HepG2 (cell line): ENCODE measurements around the gene SYS1. TPM values are rescaled to one million over a fixed set of nuclear protein-coding genes. Genes with fewer than 3 reads are reported as not detected.

ENCODE experiments used
- ARNT2 ChIP-seq: sonication (generic); formaldehyde crosslinking; IDR thresholded peaks from 2 replicates; pipeline ENCODE4 v1.8.0; 2022; ENCODE audit warnings: mild to moderate bottlenecking, low read depth, missing genetic modification reagents, moderate library complexity
- ATF3 ChIP-seq: sonication (generic); formaldehyde crosslinking; IDR thresholded peaks from 2 replicates; pipeline ENCODE4 v1.4.0; 2020; ENCODE audit warnings: missing genetic modification reagents
- CHCHD3 ChIP-seq: sonication (generic); formaldehyde crosslinking; IDR thresholded peaks from 2 replicates; pipeline ENCODE4 v1.8.0; 2022; ENCODE audit warnings: mild to moderate bottlenecking, missing genetic modification reagents, moderate library complexity
- CREBL2 ChIP-seq: sonication (generic); formaldehyde crosslinking; IDR thresholded peaks from 2 replicates; pipeline ENCODE4 v1.8.1; 2023; ENCODE audit warnings: missing genetic modification reagents, mild to moderate bottlenecking, borderline replicate concordance
- DDIT3 ChIP-seq: sonication (generic); formaldehyde crosslinking; IDR thresholded peaks from 2 replicates; pipeline ENCODE4 v1.4.0; 2020; ENCODE audit warnings: mild to moderate bottlenecking, missing genetic modification reagents
- JUNB ChIP-seq: sonication (generic); formaldehyde crosslinking; IDR thresholded peaks from 2 replicates; pipeline ENCODE4 v1.8.0; 2022; ENCODE audit warnings: missing genetic modification reagents, mild to moderate bottlenecking, borderline replicate concordance
- MEF2D ChIP-seq: sonication (generic); formaldehyde crosslinking; IDR thresholded peaks from 2 replicates; pipeline ENCODE4 v1.5.1; 2020; ENCODE audit warnings: mild to moderate bottlenecking, missing genetic modification reagents
- MIXL1 ChIP-seq: IDR thresholded peaks from 2 replicates; pipeline ENCODE4 v1.6.1; 2016
- PLSCR1 ChIP-seq: sonication (generic); formaldehyde crosslinking; IDR thresholded peaks from 2 replicates; pipeline ENCODE4 v1.5.0; 2020; ENCODE audit warnings: missing genetic modification reagents, mild to moderate bottlenecking, borderline replicate concordance
- POGK ChIP-seq: sonication (generic); formaldehyde crosslinking; conservative IDR thresholded peaks from 2 replicates; pipeline ENCODE4 v1.8.0; 2022; ENCODE audit warnings: mild to moderate bottlenecking, moderate library complexity, missing genetic modification reagents
- REL ChIP-seq: sonication (generic); formaldehyde crosslinking; conservative IDR thresholded peaks from 2 replicates; pipeline ENCODE4 v1.8.0; 2022; ENCODE audit warnings: mild to moderate bottlenecking, missing genetic modification reagents, moderate library complexity
- STAG1 ChIP-seq: sonication (generic); formaldehyde crosslinking; IDR thresholded peaks from 2 replicates; pipeline ENCODE4 v1.4.0; 2020; ENCODE audit warnings: missing genetic modification reagents
- ZNF230 ChIP-seq: sonication (generic); formaldehyde crosslinking; IDR thresholded peaks from 2 replicates; pipeline ENCODE4 v1.4.0; 2020; ENCODE audit warnings: mild to moderate bottlenecking, missing genetic modification reagents
- ZNF777 ChIP-seq: sonication (generic); formaldehyde crosslinking; IDR thresholded peaks from 2 replicates; pipeline ENCODE4 v1.4.0; 2020; ENCODE audit warnings: missing genetic modification reagents
- polyA plus RNA-seq, 8 experiments: library from polyadenylated mRNA; depleted of rRNA in 3 of 8; stranded (reverse) in 7 of 8; unstranded in 1 of 8; fragments of >200 nt; fragmentation: Illumina TruSeq in 4 of 8; extraction: Trizol in 4 of 8; gene quantifications; 2 replicates each; pipeline versions ENCODE4 v1.2.1 to v1.2.3, GENCODE V29; 2011 to 2016; ENCODE audit warnings: low read depth in 4 of 8, missing spikeins in 1 of 8, mixed read lengths in 1 of 8; ENCODE audit not compliant: insufficient read depth in 1 of 8
- total RNA-seq, 5 experiments: library from RNA; depleted of rRNA; stranded (reverse); fragments of >200 nt; fragmentation: Illumina TruSeq; extraction: Trizol; gene quantifications; 2 replicates each; pipeline ENCODE4 v1.2.3, GENCODE V29; 2016; ENCODE audit warnings: low read depth in 1 of 5
- TF ChIP-seq, protein P1 (sequence below): sonication (generic); formaldehyde crosslinking; IDR thresholded peaks from 2 replicates; pipeline ENCODE4 v1.5.1; 2020; ENCODE audit warnings: mild to moderate bottlenecking, missing genetic modification reagents, moderate library complexity
- TF ChIP-seq, protein P2 (sequence below): sonication (generic); formaldehyde crosslinking; IDR thresholded peaks from 2 replicates; pipeline ENCODE4 v1.4.0; 2020; ENCODE audit warnings: missing genetic modification reagents, low read depth, mild to moderate bottlenecking, borderline replicate concordance
- TF ChIP-seq, protein P3 (sequence below): sonication (generic); formaldehyde crosslinking; IDR thresholded peaks from 2 replicates; pipeline ENCODE4 v1.4.0; 2020; ENCODE audit warnings: missing genetic modification reagents

SYS1 gene
- total and polyA plus RNA-seq, 2 of the 13 experiments (the other 11 are each of a cell fraction or from before 2014, with no cell fraction given), result 38.3 to 65.6 TPM

DNA sequence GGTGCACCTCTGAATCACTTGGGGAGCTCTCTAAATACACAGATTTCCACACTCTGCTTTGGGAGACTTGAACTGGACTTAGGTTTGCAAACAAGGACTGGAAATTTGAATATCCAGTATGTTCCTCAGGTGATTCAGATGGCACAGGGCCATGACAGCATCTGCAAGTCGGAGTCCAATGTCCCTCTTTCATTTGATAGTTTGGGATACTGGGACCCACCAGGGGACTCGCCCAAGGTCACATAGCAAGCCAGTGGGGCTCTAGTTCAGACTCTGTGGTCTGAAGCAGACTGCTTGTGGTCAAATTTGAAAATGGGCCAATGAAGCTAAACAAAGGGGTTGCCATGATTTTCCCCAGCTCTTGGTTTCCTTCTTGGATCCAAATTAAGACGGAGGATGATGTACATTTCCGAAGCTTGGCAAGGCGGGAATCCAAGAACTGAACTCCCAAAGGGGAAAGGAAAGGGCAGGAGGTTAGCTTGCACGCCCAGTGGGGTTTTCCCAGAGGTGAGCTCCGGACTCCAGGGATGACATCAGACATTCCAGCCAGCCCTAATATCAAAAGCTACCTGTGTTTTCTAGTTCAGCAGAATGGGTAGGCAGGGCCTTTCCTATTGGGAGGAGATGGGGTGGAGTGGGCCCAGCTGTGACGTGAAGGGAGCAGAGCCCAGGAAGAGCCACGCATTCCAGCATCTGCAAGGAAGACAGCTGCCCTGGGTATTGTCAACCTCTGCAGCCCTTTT, 3.4 kb upstream of the SYS1 start (continued):
- TF ChIP-seq, protein P1, sequence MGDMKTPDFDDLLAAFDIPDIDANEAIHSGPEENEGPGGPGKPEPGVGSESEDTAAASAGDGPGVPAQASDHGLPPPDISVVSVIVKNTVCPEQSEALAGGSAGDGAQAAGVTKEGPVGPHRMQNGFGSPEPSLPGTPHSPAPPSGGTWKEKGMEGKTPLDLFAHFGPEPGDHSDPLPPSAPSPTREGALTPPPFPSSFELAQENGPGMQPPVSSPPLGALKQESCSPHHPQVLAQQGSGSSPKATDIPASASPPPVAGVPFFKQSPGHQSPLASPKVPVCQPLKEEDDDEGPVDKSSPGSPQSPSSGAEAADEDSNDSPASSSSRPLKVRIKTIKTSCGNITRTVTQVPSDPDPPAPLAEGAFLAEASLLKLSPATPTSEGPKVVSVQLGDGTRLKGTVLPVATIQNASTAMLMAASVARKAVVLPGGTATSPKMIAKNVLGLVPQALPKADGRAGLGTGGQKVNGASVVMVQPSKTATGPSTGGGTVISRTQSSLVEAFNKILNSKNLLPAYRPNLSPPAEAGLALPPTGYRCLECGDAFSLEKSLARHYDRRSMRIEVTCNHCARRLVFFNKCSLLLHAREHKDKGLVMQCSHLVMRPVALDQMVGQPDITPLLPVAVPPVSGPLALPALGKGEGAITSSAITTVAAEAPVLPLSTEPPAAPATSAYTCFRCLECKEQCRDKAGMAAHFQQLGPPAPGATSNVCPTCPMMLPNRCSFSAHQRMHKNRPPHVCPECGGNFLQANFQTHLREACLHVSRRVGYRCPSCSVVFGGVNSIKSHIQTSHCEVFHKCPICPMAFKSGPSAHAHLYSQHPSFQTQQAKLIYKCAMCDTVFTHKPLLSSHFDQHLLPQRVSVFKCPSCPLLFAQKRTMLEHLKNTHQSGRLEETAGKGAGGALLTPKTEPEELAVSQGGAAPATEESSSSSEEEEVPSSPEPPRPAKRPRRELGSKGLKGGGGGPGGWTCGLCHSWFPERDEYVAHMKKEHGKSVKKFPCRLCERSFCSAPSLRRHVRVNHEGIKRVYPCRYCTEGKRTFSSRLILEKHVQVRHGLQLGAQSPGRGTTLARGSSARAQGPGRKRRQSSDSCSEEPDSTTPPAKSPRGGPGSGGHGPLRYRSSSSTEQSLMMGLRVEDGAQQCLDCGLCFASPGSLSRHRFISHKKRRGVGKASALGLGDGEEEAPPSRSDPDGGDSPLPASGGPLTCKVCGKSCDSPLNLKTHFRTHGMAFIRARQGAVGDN (CRISPR knock-in tag), result no peak; the same call in 1 of the 2 replicates
- TF ChIP-seq DDIT3, result no peak
- no peak for TF ChIP-seq CREBL2 (CRISPR knock-in tag)
- no peak; the same call in 1 of the 2 replicates for TF ChIP-seq JUNB (CRISPR knock-in tag)
- no peak for TF ChIP-seq ARNT2
- no peak for TF ChIP-seq MIXL1 (CRISPR knock-in tag)
- no peak for TF ChIP-seq REL (CRISPR knock-in tag)
- no peak for TF ChIP-seq POGK (CRISPR knock-in tag)
- TF ChIP-seq STAG1 (CRISPR knock-in tag), result no peak
- TF ChIP-seq PLSCR1, result no peak
- peak; percentile 89 for TF ChIP-seq ATF3 (CRISPR knock-in tag)
- no peak for TF ChIP-seq ZNF777 (CRISPR knock-in tag)
- TF ChIP-seq ZNF230 (CRISPR knock-in tag), result peak; percentile 34; the same call in 1 of the 2 replicates
- no peak for TF ChIP-seq CHCHD3 (CRISPR knock-in tag)
- TF ChIP-seq MEF2D, result peak; percentile 19; the same call in 1 of the 2 replicates
- TF ChIP-seq, protein P2, sequence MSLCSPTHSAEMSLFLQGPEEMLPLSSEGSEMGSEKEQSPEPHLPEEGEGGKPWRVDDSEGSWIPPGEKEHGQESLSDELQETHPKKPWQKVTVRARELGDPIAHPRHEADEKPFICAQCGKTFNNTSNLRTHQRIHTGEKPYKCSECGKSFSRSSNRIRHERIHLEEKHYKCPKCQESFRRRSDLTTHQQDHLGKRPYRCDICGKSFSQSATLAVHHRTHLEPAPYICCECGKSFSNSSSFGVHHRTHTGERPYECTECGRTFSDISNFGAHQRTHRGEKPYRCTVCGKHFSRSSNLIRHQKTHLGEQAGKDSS (CRISPR knock-in tag), result no peak
- TF ChIP-seq, protein P3, sequence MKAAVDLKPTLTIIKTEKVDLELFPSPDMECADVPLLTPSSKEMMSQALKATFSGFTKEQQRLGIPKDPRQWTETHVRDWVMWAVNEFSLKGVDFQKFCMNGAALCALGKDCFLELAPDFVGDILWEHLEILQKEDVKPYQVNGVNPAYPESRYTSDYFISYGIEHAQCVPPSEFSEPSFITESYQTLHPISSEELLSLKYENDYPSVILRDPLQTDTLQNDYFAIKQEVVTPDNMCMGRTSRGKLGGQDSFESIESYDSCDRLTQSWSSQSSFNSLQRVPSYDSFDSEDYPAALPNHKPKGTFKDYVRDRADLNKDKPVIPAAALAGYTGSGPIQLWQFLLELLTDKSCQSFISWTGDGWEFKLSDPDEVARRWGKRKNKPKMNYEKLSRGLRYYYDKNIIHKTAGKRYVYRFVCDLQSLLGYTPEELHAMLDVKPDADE, result no peak
